Tibial nerve (tissue), 4 donors: Measurements from ENCODE around the gene EPHB4. TPM values are rescaled to one million over a fixed set of nuclear protein-coding genes. Genes with fewer than 3 reads are reported as not detected.
"Not testable (repeated sequence)": the region's sequence is repeated elsewhere in the genome, so short reads cannot be mapped to it uniquely, and the experiment has no call there.

Source experiments
- DNase-seq, 2 donors: peaks; one replicate each; pipeline ENCODE4 v3.0.0-alpha.2; 2019; ENCODE audit warnings: low spot score in 2 of 2
- H3K27ac ChIP-seq, 4 donors: fragments of 200-600 bp; sonication (generic) in 3 of 4; one replicate each; pipeline ENCODE4 v1.5.1; 2017 to 2019; ENCODE audit warnings: mild to moderate bottlenecking in 1 of 4
- H3K27me3 ChIP-seq, 2 donors: fragments of 200-600 bp; sonication (generic) in 1 of 2; one replicate each; pipeline versions ENCODE4 v1.5.1 to v1.6.0; 2017 to 2019
- H3K36me3 ChIP-seq, 3 donors: fragments of 200-600 bp; sonication (generic); one replicate each; pipeline ENCODE4 v1.5.1; 2018 to 2019
- H3K4me1 ChIP-seq, 4 donors: fragments of 200-600 bp; sonication (generic) in 3 of 4; one replicate each; pipeline ENCODE4 v1.5.1; 2017 to 2019
- H3K4me3 ChIP-seq, 4 donors: fragments of 200-600 bp; sonication (generic) in 3 of 4; one replicate each; pipeline ENCODE4 v1.5.1; 2017 to 2019; ENCODE audit warnings: mild to moderate bottlenecking in 1 of 4, moderate library complexity in 1 of 4
- H3K9me3 ChIP-seq, 4 donors: fragments of 200-600 bp; sonication (generic) in 3 of 4; one replicate each; pipeline ENCODE4 v1.5.1; 2017 to 2019
- EP300 ChIP-seq, 2 donors: sonication (generic); formaldehyde crosslinking; IDR thresholded peaks; one replicate each; pipeline ENCODE4 v1.6.1; 2017; ENCODE audit warnings: antibody characterized with exemption in 2 of 2, mild to moderate bottlenecking in 1 of 2
- POLR2A ChIP-seq, 2 donors: fragments of 450-650 bp; IDR thresholded peaks; one replicate each; pipeline ENCODE4 v1.6.1; 2017; ENCODE audit warnings: antibody characterized with exemption in 2 of 2, mild to moderate bottlenecking in 2 of 2, moderate library complexity in 2 of 2
- WGBS, 2 donors: methylation state at CpG; one replicate each; pipeline ENCODE4 v1.1.5; 2018; 5-methylcytosine and 5-hydroxymethylcytosine counted together
- total RNA-seq, 4 donors: library from RNA; depleted of rRNA; stranded (reverse); fragments of >200 nt; gene quantifications; one replicate each; pipeline ENCODE4 v1.1.0, GENCODE V29; 2016
- TF ChIP-seq, protein P1 (sequence below), 5 experiments: fragments of 200-600 bp in 3 of 5; fragments of 450-650 bp in 2 of 5; sonication (generic) in 3 of 5; IDR thresholded peaks; one replicate each; pipeline ENCODE4 v1.5.1; 2016 to 2019; ENCODE audit warnings: antibody characterized with exemption in 5 of 5, mild to moderate bottlenecking in 3 of 5, moderate library complexity in 2 of 5

EPHB4 gene
- total RNA-seq, 4 donors from 2014 or later, result 15.5 to 37.5 (median 25.9) TPM

GRCh38 chr7:100819586-100819985 lies 7.7 kb downstream of the EPHB4 start:
- Histone ChIP-seq H3K9me3 (no peaks in the 10 kb centered on the region), H3K27ac (no peak overlapping the region), H3K4me1 (peaks cover 0 to 2% (median 0%) of the 10 kb centered on the region in 4 donors), H3K36me3 (peaks cover 0 to 92% (median 0%) of the 10 kb centered on the region in 3 donors), H3K4me3 (no peak overlapping the region), H3K27me3 (no peaks in the 10 kb centered on the region)
- TF ChIP-seq POLR2A (IDR thresholded peaks at IDR 0.05), result no peak
- TF ChIP-seq, protein P1, sequence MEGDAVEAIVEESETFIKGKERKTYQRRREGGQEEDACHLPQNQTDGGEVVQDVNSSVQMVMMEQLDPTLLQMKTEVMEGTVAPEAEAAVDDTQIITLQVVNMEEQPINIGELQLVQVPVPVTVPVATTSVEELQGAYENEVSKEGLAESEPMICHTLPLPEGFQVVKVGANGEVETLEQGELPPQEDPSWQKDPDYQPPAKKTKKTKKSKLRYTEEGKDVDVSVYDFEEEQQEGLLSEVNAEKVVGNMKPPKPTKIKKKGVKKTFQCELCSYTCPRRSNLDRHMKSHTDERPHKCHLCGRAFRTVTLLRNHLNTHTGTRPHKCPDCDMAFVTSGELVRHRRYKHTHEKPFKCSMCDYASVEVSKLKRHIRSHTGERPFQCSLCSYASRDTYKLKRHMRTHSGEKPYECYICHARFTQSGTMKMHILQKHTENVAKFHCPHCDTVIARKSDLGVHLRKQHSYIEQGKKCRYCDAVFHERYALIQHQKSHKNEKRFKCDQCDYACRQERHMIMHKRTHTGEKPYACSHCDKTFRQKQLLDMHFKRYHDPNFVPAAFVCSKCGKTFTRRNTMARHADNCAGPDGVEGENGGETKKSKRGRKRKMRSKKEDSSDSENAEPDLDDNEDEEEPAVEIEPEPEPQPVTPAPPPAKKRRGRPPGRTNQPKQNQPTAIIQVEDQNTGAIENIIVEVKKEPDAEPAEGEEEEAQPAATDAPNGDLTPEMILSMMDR (IDR thresholded peaks at IDR 0.05), result no peak
- TF ChIP-seq EP300 (IDR thresholded peaks at IDR 0.05), result no peak
- WGBS, 2 donors, result 90 to 95% methylated on average over 22 of the region's 23 CpGs
- no peak for DNase-seq

DNA sequence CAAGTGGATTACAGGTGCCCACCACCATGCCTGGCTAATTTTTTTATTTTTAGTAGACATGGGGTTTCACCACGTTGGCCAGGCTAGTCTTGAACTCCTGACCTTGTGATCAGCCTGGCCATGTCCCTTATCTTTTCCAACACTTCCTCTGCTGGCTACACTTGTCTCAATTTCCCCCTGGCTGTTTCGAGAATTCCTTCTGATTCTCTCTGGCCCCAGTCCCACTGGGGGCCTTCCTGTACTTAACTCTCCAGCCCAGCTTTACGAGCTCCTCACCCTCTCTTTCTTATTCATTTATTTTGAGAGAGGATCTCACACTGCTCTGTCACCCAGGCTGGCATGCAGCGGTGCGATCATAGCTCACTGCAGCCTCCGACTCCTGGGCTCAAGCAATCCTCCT lies 8.5 kb downstream of the EPHB4 start:
- 84 to 87% methylated on average over 6 of the region's 6 CpGs for WGBS, 2 donors
- H3K36me3 ChIP-seq, result peaks cover 0 to 96% (median 0%) of the 10 kb centered on the region in 3 donors

GRCh38 chr7:100818366-100818765 lies 9.0 kb downstream of the EPHB4 start:
- H3K9me3 ChIP-seq, result no peaks in the 10 kb centered on the region

More for the DNA sequence above, 8.5 kb downstream of the EPHB4 start:
- Histone ChIP-seq H3K27ac (no peak overlapping the region), H3K27me3 (no peaks in the 10 kb centered on the region), H3K4me3 (no peak overlapping the region), H3K9me3 (no peaks in the 10 kb centered on the region), H3K4me1 (no peaks in the 10 kb centered on the region)
- no peak for DNase-seq
- TF ChIP-seq, protein P1 (IDR thresholded peaks at IDR 0.05), result no peak
- TF ChIP-seq POLR2A (IDR thresholded peaks at IDR 0.05), result no peak
- no peak for TF ChIP-seq EP300 (IDR thresholded peaks at IDR 0.05)

DNA sequence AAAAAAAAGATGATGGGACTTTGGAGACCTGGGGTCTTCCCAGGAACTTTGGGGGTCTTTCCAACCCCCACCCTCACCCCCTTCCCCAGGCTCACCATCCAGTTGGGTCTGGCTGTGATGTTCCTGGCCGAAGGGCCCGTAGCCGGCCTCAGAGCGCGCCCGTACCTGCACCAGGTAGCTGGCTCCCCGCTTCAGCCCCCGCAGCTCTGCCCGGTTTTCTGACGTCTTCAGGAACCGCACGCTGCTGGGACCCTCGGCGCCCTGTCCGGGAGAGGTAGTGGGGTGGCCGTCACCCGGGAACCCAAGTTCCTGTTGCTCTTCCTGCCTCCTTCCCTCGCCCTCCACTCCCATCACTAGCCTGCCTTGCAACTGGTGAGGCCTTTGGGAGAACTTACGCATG lies 10.2 kb downstream of the EPHB4 start:
- no peak overlapping the region for H3K4me3 ChIP-seq
- H3K27ac ChIP-seq, result no peak overlapping the region
- 91 to 96% methylated on average over 19 of the region's 19 CpGs for WGBS, 2 donors
- H3K36me3 ChIP-seq, result peaks cover 0 to 96% (median 0%) of the 10 kb centered on the region in 3 donors
- no peak for DNase-seq
- TF ChIP-seq, protein P1 (IDR thresholded peaks at IDR 0.05), result no peak
- TF ChIP-seq POLR2A (IDR thresholded peaks at IDR 0.05), result no peak
- TF ChIP-seq EP300 (IDR thresholded peaks at IDR 0.05), result no peak
- no peaks in the 10 kb centered on the region for H3K27me3 ChIP-seq
- no peaks in the 10 kb centered on the region for H3K9me3 ChIP-seq
- no peaks in the 10 kb centered on the region for H3K4me1 ChIP-seq

More at GRCh38 chr7:100818366-100818765, 9.0 kb downstream of the EPHB4 start:
- no peak for DNase-seq
- peaks cover 0 to 96% (median 0%) of the 10 kb centered on the region in 3 donors for H3K36me3 ChIP-seq
- H3K4me3 ChIP-seq, result no peak overlapping the region
- no peak overlapping the region for H3K27ac ChIP-seq
- WGBS, 2 donors, result 94 to 96% methylated on average over 9 of the region's 9 CpGs
- no peak for TF ChIP-seq EP300 (IDR thresholded peaks at IDR 0.05)
- no peak for TF ChIP-seq POLR2A (IDR thresholded peaks at IDR 0.05)
- TF ChIP-seq, protein P1 (IDR thresholded peaks at IDR 0.05), result no peak
- no peaks in the 10 kb centered on the region for H3K27me3 ChIP-seq
- H3K4me1 ChIP-seq, result no peaks in the 10 kb centered on the region

- DNase-seq, H3K4me3 ChIP-seq, H3K9me3 ChIP-seq, H3K27ac ChIP-seq, H3K27me3 ChIP-seq, H3K4me1 ChIP-seq: not testable (repeated sequence)
- 93 to 94% methylated on average over 16 of the region's 16 CpGs for WGBS, 2 donors
- peaks cover 0 to 96% (median 0%) of the 10 kb centered on the region in 3 donors for H3K36me3 ChIP-seq
Measured at GRCh38 chr7:100816515-100816914, 10.8 kb downstream of the EPHB4 start.

- Histone ChIP-seq H3K36me3 (peaks cover 0 to 96% (median 0%) of the 10 kb centered on the region in 3 donors), H3K9me3 (no peaks in the 10 kb centered on the region), H3K4me1 (no peaks in the 10 kb centered on the region), H3K27ac (no peak overlapping the region), H3K27me3 (no peaks in the 10 kb centered on the region), H3K4me3 (no peak overlapping the region)
- WGBS, 2 donors, result 90 to 92% methylated on average over 22 of the region's 22 CpGs
- TF ChIP-seq POLR2A (IDR thresholded peaks at IDR 0.05), result no peak
- TF ChIP-seq, protein P1 (IDR thresholded peaks at IDR 0.05), result no peak
- no peak for TF ChIP-seq EP300 (IDR thresholded peaks at IDR 0.05)
- no peak for DNase-seq
Measured at GRCh38 chr7:100812729-100813128, 14.6 kb downstream of the EPHB4 start.
